CD14-positive monocyte (primary cell): ENCODE measurements around the gene DCLRE1A. TPM values are rescaled to one million over a fixed set of nuclear protein-coding genes. Genes with fewer than 3 reads are reported as not detected.
A peak's percentile ranks its signal among the peaks of the same experiment; 100 is the strongest.

Experiments
- DNase-seq, 3 donors: peaks; one replicate each; pipeline ENCODE4 v3.0.0-alpha.2; 2011 to 2022
- H2AFZ ChIP-seq: 2 replicates; pipeline ENCODE4 v1.6.0; 2012; ENCODE audit warnings: mild to moderate bottlenecking, low read depth, low read length, inconsistent platforms; ENCODE audit not compliant: insufficient read depth, poor library complexity, severe bottlenecking
- H3K27ac ChIP-seq, 2 donors: 1 replicate in 1 of 2; 2 replicates in 1 of 2; pipeline ENCODE4 v1.5.1; 2012 to 2013; ENCODE audit warnings: low read length in 2 of 2, control low read depth in 1 of 2, inconsistent platforms in 1 of 2, low read depth in 1 of 2, mild to moderate bottlenecking in 1 of 2
- H3K27me3 ChIP-seq, 2 donors: one replicate each; pipeline versions ENCODE4 v1.6.0 to v1.6.1; 2011 to 2013; ENCODE audit warnings: low read length in 2 of 2; ENCODE audit not compliant: control insufficient read depth in 2 of 2, insufficient read depth in 2 of 2
- H3K36me3 ChIP-seq, 2 donors: replicated peaks in 1 of 2; 1 replicate in 1 of 2; 2 replicates in 1 of 2; pipeline versions ENCODE4 v1.5.1 to v1.6.1; 2012 to 2013; ENCODE audit warnings: low read length in 2 of 2, control low read depth in 1 of 2, inconsistent platforms in 1 of 2, mild to moderate bottlenecking in 1 of 2; ENCODE audit not compliant: insufficient read depth in 2 of 2, control insufficient read depth in 1 of 2
- H3K4me1 ChIP-seq, 2 donors: 1 replicate in 1 of 2; 2 replicates in 1 of 2; pipeline versions ENCODE4 v1.5.1 to v1.6.1; 2012 to 2013; ENCODE audit warnings: low read length in 2 of 2, control low read depth in 1 of 2, inconsistent platforms in 1 of 2, mild to moderate bottlenecking in 1 of 2, moderate library complexity in 1 of 2; ENCODE audit not compliant: insufficient read depth in 2 of 2, control insufficient read depth in 1 of 2
- H3K4me2 ChIP-seq: replicated peaks from 2 replicates; pipeline ENCODE3; 2012; ENCODE audit warnings: low read length, moderate library complexity, mild to moderate bottlenecking; ENCODE audit not compliant: poor library complexity, severe bottlenecking; ENCODE audit errors: extremely low read depth
- H3K4me3 ChIP-seq, 3 experiments: fragments of 200-600 bp in 1 of 3; sonication (generic) in 1 of 3; replicated peaks in 1 of 3; 1 replicate in 2 of 3; 2 replicates in 1 of 3; pipeline ENCODE4 v1.5.1; 2011 to 2013; ENCODE audit warnings: low read length in 3 of 3, mild to moderate bottlenecking in 3 of 3, control low read depth in 2 of 3, low read depth in 2 of 3, inconsistent platforms in 1 of 3, moderate library complexity in 1 of 3
- H3K79me2 ChIP-seq: 2 replicates; pipeline ENCODE4 v1.6.0; 2012; ENCODE audit warnings: mild to moderate bottlenecking, control low read depth, inconsistent platforms, low read length, moderate library complexity; ENCODE audit not compliant: insufficient read depth
- H3K9ac ChIP-seq: 2 replicates; pipeline ENCODE4 v1.6.0; 2017; ENCODE audit warnings: low read length, mild to moderate bottlenecking; ENCODE audit not compliant: insufficient read depth, poor library complexity, severe bottlenecking
- H3K9me3 ChIP-seq, 2 donors: replicated peaks in 1 of 2; 1 replicate in 1 of 2; 2 replicates in 1 of 2; pipeline versions ENCODE4 v1.5.1 to v1.6.1; 2012 to 2013; ENCODE audit warnings: low read length in 2 of 2, control low read depth in 1 of 2; ENCODE audit not compliant: control insufficient read depth in 1 of 2, insufficient read depth in 1 of 2
- H4K20me1 ChIP-seq: 2 replicates; pipeline ENCODE4 v1.6.0; 2012; ENCODE audit warnings: mild to moderate bottlenecking, low read length, control low read depth, moderate library complexity; ENCODE audit not compliant: insufficient read depth
- H3K27ac Mint-ChIP-seq, 7 donors: one replicate each; pipeline ENCODE4 v1.8.0; 2020; ENCODE audit warnings: mild to moderate bottlenecking in 7 of 7, mixed read lengths in 7 of 7, moderate library complexity in 6 of 7, inconsistent platforms in 2 of 7
- H3K27me3 Mint-ChIP-seq, 3 donors: one replicate each; pipeline ENCODE4 v1.8.0; 2021 to 2022; ENCODE audit warnings: low read depth in 3 of 3, mild to moderate bottlenecking in 3 of 3, mixed read lengths in 3 of 3, moderate library complexity in 3 of 3, inconsistent platforms in 1 of 3
- H3K36me3 Mint-ChIP-seq, 2 donors: one replicate each; pipeline ENCODE4 v1.8.0; 2020; ENCODE audit warnings: mixed read lengths in 2 of 2, inconsistent platforms in 1 of 2, mild to moderate bottlenecking in 1 of 2
- H3K4me1 Mint-ChIP-seq: one replicate; pipeline ENCODE4 v1.8.0; 2020; ENCODE audit warnings: mild to moderate bottlenecking, mixed read lengths
- H3K4me3 Mint-ChIP-seq, 2 donors: one replicate each; pipeline ENCODE4 v1.8.0; 2020; ENCODE audit warnings: mild to moderate bottlenecking in 2 of 2, mixed read lengths in 2 of 2, moderate library complexity in 1 of 2
- H3K9me3 Mint-ChIP-seq, 7 donors: one replicate each; pipeline ENCODE4 v1.8.0; 2020 to 2022; ENCODE audit warnings: mixed read lengths in 7 of 7, mild to moderate bottlenecking in 6 of 7, moderate library complexity in 6 of 7, inconsistent platforms in 2 of 7
- WGBS: methylation state at CpG from one replicate; pipeline ENCODE4 v1.1.5; 2013; ENCODE audit warnings: missing lambda C conversion rate; ENCODE audit not compliant: insufficient coverage; 5-methylcytosine and 5-hydroxymethylcytosine counted together
- intact Hi-C, 2 donors: fragments of 100-400 bp; cut with micrococcal nuclease; formaldehyde crosslinking; loops; one replicate each; pipeline versions ENCODE4 v1.15.0 to v1.15.1; 2023
- polyA plus RNA-seq, 3 donors: library from polyadenylated mRNA; depleted of rRNA in 1 of 3; unstranded in 2 of 3; stranded (reverse) in 1 of 3; fragments of 300-500 nt in 2 of 3; fragments of >200 nt in 1 of 3; fragmentation: Illumina TruSeq in 2 of 3; gene quantifications; 1 replicate in 2 of 3; 2 replicates in 1 of 3; pipeline ENCODE4 v1.2.3, GENCODE V29; 2012 to 2021
- TF ChIP-seq, protein P1 (sequence below): fragments of 200-600 bp; IDR thresholded peaks from one replicate; pipeline ENCODE4 v1.8.0; 2022; ENCODE audit warnings: antibody characterized with exemption, mild to moderate bottlenecking

The DCLRE1A gene
- polyA plus RNA-seq, 3 donors: 1.00 to 1.3 (median 1.3) TPM

DNA sequence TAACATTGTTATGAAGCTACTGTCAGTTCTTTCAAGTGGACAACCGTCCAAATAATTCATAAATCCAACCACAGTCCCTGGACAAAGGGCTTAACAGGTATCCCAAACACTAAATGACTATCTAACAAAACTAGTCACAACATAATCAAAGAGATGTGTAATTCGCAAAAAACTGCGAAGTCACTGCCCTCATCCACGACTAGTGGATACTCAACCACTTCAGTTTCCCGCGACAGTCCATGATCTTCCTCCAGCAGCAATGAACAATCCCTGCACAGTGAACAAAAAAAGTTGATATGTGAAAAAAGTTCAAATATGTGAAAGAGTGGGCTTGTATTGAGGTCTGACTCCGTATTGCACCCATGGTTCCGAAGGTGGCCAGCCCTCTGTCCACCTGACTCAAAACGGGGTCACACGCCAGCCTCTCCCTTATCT, 287 bp downstream of the DCLRE1A start:
- Histone ChIP-seq H3K4me3 (peak overlapping the region; percentile 90 to 94 (median 92)), H3K4me1 (peaks cover 22 to 35% of the 10 kb centered on the region in 2 donors), H3K4me2 (peak overlapping the region; percentile 79), H3K9ac (peak overlapping the region; percentile 96), H2AFZ (peak overlapping the region; percentile 94), H3K27me3 (no peaks in the 10 kb centered on the region), H3K36me3 (peaks cover 3 to 12% of the 10 kb centered on the region in 2 donors), H3K9me3 (no peaks in the 10 kb centered on the region), H3K79me2 (peaks cover 71% of the 10 kb centered on the region), H4K20me1 (peaks cover 4% of the 10 kb centered on the region), H3K27ac (peak overlapping the region; percentile 77 to 95)
- H3K36me3 Mint-ChIP-seq: peaks cover 7 to 8% of the 10 kb centered on the region in 2 donors
- intact Hi-C loops: no loop called here
- WGBS: 0% methylated on average over 1 of the region's 10 CpGs
- peaks cover 36% of the 10 kb centered on the region for H3K4me1 Mint-ChIP-seq
- H3K4me3 Mint-ChIP-seq: peak overlapping the region; percentile 96
- H3K27ac Mint-ChIP-seq: peak overlapping the region in 4 of 7 donors; percentile 94 to 98 (median 98)
- TF ChIP-seq, protein P1, sequence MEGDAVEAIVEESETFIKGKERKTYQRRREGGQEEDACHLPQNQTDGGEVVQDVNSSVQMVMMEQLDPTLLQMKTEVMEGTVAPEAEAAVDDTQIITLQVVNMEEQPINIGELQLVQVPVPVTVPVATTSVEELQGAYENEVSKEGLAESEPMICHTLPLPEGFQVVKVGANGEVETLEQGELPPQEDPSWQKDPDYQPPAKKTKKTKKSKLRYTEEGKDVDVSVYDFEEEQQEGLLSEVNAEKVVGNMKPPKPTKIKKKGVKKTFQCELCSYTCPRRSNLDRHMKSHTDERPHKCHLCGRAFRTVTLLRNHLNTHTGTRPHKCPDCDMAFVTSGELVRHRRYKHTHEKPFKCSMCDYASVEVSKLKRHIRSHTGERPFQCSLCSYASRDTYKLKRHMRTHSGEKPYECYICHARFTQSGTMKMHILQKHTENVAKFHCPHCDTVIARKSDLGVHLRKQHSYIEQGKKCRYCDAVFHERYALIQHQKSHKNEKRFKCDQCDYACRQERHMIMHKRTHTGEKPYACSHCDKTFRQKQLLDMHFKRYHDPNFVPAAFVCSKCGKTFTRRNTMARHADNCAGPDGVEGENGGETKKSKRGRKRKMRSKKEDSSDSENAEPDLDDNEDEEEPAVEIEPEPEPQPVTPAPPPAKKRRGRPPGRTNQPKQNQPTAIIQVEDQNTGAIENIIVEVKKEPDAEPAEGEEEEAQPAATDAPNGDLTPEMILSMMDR: no peak
- H3K27me3 Mint-ChIP-seq: no peaks in the 10 kb centered on the region
- peak in 1 of 3 donors; percentile 8 for DNase-seq
- peaks cover 0 to 2% (median 0%) of the 10 kb centered on the region in 7 donors for H3K9me3 Mint-ChIP-seq

DNA sequence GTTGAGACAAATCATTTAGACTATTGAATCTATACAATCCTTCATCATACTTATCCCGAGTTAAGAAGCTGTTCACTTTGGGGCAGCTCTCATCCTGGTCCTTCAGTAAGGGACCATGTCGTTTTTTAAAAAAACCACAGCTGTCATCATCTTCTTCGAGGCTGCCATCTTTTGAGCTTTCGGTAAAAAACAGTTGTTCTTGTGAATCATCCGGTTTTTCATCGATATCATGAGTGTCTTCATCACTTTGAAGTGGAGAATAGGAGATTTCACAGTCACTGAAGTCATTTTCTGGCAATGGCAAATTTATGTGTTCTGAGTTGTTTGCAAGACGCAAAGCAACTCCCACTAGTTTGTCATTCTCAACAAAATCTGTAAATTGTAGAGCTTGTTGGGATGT, 3.9 kb downstream of the DCLRE1A start:
- Histone ChIP-seq H4K20me1 (no peaks in the 10 kb centered on the region), H3K27me3 (no peaks in the 10 kb centered on the region), H3K27ac (no peak overlapping the region), H2AFZ (no peak overlapping the region), H3K4me3 (no peak overlapping the region), H3K9me3 (no peaks in the 10 kb centered on the region), H3K4me2 (no peak overlapping the region), H3K79me2 (peaks cover 36% of the 10 kb centered on the region), H3K9ac (no peak overlapping the region), H3K4me1 (peaks cover 16 to 29% of the 10 kb centered on the region in 2 donors), H3K36me3 (peaks cover 0 to 16% of the 10 kb centered on the region in 2 donors)
- Mint-ChIP-seq H3K4me1 (peaks cover 26% of the 10 kb centered on the region), H3K36me3 (peaks cover 10 to 12% of the 10 kb centered on the region in 2 donors), H3K27ac (no peak overlapping the region), H3K27me3 (no peaks in the 10 kb centered on the region), H3K9me3 (peaks cover 0 to 2% (median 0%) of the 10 kb centered on the region in 7 donors), H3K4me3 (no peak overlapping the region)
- WGBS: 97% methylated on average over 6 of the region's 7 CpGs
- intact Hi-C loops: no loop called here
- TF ChIP-seq, protein P1: no peak
- no peak for DNase-seq
